Left cardiac atrium (tissue), 4 donors: Measurements from ENCODE around the gene FAM163B. TPM values are rescaled to one million over a fixed set of nuclear protein-coding genes. Genes with fewer than 3 reads are reported as not detected.
"Not testable (repeated sequence)": the region's sequence is repeated elsewhere in the genome, so short reads cannot be mapped to it uniquely, and the experiment has no call there.

Source experiments
- ATAC-seq, 2 donors: fragments of 200-7000 bp; cut with Tn5 transposase; one replicate each; pipeline ENCODE4 v1.9.1; 2020; ENCODE audit warnings: mild to moderate bottlenecking in 2 of 2, moderate library complexity in 2 of 2
- DNase-seq: peaks from one replicate; pipeline ENCODE4 v3.0.0-alpha.2; 2020
- intact Hi-C, 2 donors: fragments of 100-400 bp; cut with DNase I; formaldehyde crosslinking; loops; one replicate each; pipeline versions ENCODE4 v1.14.1 to v1.15.1; 2022 to 2023
- total RNA-seq, 2 donors: library from RNA; stranded (reverse); fragmentation: NEBNext Ultra II Directional; extraction: Animal tissue kit (Norgen Biotek cat#: 25700); gene quantifications; one replicate each; pipeline ENCODE4 v1.2.1, GENCODE V29; 2021
- donor health status: DM: no; HTN: yes; CAD: no.
- donor health status: DM: no; HTN: yes; CAD: no; lungs with severe emphysema.
- donor health status: DM: yes; HTN: yes; CAD: no.
- donor health status: Dilated cardiomyopathy.

Gene FAM163B
- total RNA-seq, 2 donors from 2014 or later, result 0.37 TPM; not detected in 1

DNA sequence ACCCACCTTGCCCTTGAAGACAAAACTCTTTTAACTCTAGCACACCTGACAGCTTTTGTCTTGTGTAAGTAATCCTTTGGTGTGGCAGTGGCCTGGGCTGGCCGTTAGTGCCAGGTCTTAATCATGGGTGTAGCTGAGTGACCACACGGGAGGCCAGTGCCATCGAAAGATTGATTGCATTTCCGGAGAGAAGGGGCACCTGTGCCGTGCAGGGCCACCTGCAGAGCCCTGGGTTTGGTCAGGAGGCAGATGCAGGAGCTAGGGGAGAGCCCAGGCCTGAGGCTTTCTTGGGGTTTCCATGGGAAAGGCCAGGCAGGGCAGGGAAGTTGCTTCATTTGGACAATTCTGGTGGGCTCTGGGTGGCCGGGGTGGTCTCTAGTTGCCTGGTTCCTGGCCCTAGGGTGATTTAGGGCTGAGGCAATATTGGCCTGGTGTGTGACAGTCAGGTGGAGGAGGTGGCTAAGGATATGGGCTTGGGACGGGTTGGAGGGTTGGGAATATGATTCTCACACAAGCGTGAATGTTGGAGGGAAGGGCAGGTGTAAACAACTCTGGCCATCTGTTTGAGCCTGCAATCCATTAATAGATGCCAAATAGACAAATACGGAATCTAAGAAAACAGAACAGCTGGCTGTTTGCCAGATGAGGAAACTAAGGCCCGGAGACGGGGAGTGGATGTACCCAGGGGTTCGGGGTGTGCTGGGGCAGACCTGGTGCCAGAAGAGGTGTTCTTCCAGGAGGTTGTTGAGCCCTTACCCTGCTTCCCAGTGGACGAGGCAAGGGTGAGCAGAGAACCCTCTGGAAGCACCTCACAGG, 31.6 kb upstream of the FAM163B start:
- intact Hi-C loops, result no loop called here
- peak; percentile 5 for DNase-seq

DNA sequence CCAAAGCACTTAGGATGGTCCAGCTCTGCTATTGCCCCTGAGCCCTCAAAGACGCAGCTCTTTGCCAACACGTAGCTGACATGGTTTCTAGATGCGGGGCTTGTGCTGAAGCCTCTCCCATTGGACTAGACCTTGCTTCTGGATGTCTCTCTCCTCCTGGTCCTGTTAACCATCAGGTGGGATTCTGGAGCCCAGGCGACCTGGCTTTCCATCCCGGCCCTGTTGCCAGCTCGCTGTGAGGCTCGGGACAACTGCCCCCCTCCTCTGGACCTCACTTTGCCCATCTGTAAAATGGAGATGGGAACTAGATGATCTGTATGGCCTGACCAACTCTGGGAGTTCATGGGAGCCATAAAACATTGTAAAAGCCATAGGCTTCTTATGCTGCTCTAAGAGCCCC, 31.0 kb upstream of the FAM163B start:
- peak; percentile 4 for DNase-seq
- intact Hi-C loops, result no loop called here
- no peak for ATAC-seq

More for the DNA sequence above, 31.6 kb upstream of the FAM163B start:
- ATAC-seq, result no peak

DNA sequence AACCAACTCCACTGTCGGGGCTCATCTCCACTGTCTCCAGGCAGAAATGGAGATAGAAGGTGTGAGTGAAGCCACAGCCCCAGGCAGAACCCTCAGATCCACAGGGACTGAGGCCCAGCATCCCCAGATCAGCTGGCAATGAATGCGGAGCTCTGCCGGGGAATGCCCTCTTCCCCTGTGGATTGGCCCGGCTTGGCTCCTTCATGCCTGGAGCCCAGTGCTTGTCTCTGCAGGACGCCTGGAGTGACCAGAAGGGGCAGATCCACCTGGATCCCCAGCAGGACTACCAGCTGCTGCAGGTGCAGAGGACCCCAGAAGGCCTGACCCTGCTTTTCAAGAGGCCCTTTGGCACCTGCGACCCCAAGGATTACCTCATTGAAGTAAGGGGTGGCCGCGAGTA, 30.4 kb upstream of the FAM163B start:
- no peak for ATAC-seq
- intact Hi-C loops, result no loop called here
- DNase-seq, result peak; percentile 9

DNA sequence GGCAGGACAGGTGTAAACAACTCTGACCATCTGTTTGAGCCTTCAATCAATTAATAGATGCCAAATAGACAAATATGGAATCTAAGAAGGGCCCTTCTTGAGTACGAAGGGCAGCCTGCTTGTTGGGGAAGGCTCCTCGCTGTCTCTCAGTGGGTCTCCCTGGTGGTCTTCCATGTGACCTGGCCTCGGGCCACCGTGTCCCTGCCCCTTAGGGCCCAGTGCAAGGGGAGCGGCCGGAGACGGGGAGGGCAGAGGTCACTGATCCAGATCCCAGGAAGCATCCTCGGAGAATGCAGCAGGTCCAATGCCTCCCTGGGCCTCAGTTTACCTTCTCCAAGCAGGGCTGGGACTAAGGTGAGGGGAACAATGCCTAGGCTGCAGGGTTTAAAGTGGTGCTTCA, 29.5 kb upstream of the FAM163B start:
- DNase-seq (peak; percentile 6), ATAC-seq (no peak)
- intact Hi-C loops, result no loop called here

DNA sequence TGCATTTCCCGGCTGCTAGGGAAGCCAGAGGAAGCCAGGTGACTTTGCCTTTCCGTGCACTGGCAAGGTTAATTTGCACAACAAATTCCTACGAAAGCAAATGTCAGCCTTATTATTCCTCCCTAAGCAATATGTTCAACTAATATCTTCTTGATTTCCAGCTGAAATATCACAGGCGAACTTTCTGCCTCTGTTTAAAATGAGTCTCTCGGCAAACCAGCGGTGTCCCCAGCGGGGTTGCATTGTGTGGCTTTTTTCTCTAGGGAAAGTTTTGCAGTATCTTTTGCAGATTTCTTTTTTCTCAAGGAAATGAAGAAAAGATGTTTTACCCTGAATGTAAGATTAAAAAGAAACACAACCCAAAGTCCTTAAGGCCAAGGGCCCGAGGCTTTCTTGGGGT, 28.9 kb upstream of the FAM163B start:
- intact Hi-C loops, result no loop called here
- DNase-seq, result no peak
- ATAC-seq, result no peak

DNA sequence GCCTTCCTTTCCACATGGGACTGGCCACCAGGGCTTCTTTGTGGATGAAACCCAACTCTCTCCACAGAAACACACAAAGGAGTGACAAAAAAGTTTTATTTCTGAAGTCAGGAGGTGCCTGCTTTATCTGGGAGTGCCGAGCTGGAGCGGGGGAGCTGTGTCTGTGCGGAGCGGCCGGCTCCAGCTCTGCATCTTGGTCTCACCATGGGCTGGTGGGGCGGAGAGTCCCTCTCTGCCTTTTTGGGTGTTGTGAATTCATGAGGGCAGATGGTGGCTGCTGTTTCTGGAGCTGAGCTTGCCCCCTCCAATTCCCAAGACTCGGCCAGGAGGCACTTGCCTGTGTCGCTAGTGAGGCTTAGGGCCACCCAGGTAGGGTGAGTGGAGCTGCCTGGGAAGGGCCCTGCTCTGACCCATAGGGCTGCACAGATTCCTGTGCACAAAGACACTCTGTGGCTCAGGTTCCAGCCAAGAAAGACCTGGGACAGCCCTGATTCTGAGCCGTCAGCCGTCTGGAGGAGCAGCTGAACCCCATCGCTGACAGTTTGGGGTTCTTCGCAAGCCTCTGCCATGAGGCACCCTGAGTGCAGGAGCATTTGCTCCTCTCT, 28.4 kb upstream of the FAM163B start:
- intact Hi-C loops, result no loop called here
- ATAC-seq, result no peak
- DNase-seq, result peak; percentile 9

DNA sequence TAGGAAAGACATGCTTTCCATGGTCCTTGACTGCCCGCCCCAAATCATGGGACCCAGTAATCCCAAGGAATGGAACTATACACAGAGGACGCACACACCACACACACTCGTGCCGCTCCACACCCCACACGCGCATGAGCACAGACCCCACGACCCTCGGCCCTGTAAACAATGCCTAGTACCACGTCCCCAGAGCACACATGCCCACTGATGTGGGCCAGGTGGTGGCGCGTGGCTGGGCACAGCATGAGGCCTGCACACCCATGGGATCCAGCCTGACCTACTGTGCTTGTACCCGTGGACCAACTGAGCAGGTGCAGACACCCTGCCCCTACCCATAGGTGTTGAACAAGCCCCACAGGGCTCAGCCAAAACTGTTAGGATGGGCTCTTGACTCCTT, 27.7 kb upstream of the FAM163B start:
- no peak for ATAC-seq
- intact Hi-C loops, result no loop called here
- DNase-seq, result no peak

DNA sequence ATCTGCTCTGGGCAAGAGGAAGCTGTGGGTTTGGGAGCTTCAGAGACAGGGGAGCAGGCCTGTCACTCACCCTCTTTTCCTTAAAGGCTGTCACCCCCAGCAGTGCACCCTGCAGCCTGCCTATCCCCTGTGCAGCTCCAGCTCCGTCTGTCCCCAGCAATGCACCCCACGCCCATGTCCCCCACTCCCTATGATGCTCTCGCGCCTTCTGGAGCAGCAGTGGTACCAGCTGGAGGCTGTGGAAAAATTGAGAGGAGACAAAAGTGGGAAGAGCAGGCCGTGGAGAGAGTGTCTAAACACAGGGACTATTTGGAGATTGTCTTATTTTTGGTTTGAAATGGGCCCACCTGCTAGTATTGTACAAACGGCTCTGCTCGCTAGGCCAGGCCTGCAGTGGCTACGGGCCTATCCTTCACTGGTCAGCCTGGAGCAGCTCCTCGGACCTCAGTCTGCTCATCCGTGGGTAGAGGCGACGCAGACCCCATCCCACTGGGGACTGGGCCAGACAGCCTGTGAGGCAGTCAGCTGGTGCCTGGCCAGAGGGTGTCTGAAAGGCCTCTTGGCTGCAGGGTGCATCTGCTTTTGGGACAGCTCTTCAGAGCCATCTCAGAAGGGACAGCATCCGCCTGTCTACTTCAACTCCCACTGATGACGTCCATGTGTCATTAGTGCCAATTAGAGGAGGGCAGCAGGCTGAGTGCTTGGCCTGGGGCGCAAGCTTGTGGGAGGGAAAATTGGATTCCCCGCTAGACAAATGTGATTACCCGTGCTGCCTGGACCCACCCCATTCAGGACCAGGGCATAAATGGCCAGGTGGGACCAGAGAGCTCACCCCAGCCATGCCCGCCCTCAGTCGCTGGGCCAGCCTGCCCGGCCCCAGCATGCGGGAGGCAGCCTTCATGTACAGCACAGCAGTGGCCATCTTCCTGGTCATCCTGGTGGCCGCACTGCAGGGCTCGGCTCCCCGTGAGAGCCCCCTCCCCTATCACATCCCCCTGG, 26.6 kb upstream of the FAM163B start, which contains the start of gene DBH:
DBH (plus strand) TSS at position 831 of the 999 bp plus-strand sequence; CDS start at position 840, 9 bp downstream.
- intact Hi-C loops, result no loop called here
- DNase-seq, result no peak
- no peak for ATAC-seq

DNA sequence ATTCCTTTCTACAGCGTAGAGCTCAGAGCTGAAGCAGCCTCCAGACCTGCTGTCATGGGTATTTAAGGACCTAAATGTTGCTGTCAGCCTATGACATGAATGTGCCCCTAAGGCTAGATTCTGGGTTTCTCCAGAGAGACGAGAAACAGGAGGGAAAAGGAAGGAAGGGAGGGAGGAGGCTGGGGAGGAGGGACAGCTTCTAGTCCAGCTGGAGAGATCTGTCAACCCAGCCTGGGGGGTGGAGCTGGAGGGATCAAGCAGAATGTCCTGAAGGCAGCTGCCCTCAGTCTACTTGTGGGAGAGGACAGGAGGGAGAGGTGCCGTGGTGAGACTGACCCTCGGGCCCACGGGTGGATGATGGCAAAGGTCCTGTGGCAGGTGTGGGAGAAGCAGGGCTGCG, 25.9 kb upstream of the FAM163B start:
- no peak for ATAC-seq
- intact Hi-C loops, result no loop called here
- DNase-seq, result no peak

DNA sequence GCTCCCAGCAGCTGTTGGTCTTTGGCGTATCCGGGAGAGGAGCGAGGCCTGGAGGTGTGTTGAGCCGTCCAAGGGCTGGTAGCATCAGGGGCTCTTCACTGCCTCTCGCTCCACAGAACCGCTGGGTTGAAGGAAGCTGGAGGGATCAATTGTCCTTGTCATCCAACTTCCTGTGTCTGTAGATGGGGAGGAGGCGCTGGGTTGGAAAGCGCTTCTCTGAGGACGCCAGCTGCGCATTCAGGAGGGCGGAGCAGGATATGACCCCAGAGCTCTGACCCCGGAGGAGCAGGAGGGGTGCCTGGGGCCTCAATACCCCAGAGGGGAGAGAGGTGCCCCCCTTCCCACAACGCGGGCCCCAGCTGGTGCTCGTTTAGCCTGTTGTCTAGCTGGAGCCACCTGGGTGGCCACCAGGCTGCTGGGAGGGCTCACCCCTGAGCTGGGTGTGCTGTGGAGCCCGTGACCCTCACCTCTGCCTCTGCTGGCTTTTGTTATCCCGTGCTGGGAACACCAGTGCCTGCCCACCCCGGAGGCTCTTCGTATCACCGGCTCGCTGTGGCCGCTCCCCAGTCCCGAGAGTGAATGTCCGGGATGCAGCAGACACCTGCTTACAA, 25.0 kb upstream of the FAM163B start:
- intact Hi-C loops, result no loop called here
- DNase-seq (no peak), ATAC-seq (peak; percentile 15 to 20)

DNA sequence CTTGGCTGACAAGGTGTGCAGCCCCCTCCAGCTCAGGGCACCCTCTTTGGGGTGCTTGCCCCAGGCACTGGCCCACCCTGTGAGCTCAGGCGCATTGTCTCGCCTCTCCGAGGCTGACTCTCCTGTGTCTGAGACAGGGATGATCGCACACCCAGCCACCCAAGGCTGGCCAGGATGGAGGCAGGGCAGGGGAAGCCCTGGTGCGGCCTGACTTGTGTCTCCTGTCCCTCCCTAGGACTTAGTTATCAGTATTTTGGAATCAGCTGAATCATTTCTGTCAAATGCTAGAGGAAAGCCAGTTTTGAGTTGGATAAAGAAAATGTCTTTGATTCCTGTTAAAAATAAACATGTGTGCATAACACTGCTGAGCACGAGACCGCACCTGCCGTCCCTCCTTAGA, 24.5 kb upstream of the FAM163B start:
- ATAC-seq, result no peak
- DNase-seq, result no peak
- intact Hi-C loops, result no loop called here

DNA sequence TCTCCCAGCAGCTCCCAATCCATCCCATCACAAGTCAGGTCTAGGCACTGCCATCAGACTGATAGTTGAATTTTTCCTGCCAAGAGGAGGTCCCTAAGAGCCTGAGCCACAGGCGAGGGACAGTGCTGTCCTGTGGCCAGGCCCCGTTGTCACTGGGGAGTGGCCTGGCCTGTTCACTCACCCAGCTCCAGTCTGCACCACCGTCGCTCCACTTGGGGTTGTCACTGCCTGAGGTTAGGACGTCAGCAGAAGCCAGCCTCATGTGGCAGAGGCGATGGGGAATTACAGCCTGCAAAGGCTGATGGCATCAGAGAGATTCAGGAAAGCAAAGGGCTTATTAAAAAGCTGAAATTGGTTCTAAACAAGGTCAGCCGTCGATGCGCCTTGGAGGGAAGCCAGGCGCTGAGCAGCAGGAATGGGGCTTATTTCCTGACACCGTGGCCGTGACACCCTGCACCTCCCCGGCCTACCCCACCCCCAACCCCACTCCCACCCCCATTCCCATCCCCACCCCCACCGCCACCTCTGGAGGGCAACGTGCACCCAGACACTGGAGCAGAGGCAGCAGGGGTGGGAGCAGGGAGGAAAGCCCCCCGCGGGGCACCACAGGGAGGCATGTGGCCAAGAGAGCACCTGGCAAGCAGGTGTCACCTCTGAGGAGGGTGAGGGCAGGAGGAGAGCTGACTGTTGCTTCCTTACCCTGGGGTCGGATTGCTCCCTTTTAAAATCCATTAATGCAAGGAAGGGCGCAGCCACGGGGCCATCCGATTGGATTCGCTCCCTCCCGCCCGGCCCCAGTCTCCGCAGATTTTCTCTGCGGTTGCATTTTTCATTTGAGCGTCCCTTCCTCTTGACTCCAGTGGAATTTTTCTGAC, 23.9 kb upstream of the FAM163B start:
- no peak for DNase-seq
- intact Hi-C loops, result no loop called here
- no peak for ATAC-seq

DNA sequence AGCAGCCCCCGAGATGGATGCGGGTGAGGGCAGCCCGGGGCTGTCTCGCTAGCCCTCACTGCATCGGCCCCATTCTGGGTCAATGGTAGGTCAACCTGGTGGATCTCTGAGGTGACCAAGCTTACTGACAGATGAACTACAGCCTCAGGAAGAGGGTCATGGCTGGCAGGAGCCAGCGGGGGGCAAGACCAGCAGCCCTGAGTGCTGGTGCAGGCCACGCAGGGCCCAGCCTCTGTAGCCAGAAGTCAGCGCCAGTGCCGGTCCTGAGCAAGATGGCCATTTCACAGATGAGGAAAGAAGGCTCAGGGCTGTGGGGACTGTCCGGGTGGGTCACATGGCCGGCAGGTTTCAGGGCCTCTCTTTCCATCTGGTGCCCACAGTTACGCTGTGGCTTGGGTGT, 21.9 kb upstream of the FAM163B start:
- no peak for ATAC-seq
- intact Hi-C loops, result no loop called here
- no peak for DNase-seq

DNA sequence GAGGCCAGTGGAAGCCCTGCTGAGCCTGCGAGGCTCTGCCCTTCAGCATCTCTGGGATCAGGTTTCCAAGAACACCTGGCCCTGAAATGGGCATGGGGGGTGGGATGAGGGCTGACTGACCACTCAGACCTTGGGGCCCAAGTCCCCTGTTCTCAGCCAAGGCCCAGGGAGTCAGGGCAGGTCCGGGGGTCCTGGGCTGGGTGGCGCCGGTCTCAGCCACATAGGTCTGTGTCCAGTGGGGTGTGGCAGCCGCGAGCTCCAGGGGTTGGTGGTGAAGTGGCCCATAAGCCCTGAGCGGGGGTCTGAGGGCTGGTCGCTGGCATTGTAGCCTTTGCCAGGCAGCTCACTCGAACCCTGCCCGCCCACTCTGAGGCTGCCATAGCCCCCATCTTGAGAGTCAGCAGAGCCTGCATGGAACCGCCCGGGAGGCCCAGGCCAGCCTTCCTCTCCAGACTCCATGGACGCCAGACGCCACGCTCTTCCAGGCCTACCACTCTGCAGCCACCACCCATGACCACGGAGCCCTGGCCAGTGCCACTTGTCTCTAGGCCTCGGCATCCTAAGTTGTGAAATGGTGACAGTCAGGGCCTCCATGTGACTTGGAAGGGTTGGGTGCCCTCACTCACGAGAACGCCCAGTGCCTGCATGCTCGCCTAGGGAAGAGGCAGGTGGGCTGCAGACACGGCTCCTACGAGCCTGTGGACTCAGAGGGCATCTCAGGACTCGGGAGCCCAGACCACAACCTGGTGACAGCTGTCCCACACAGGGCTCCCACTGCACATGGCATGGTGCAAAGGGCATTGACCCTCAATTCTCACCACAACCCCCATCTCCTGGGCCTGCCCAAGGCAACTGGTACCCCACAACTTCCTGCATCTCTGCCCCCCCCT, 20.3 kb upstream of the FAM163B start:
- intact Hi-C loops, result no loop called here
- no peak for DNase-seq
- ATAC-seq, result no peak

DNA sequence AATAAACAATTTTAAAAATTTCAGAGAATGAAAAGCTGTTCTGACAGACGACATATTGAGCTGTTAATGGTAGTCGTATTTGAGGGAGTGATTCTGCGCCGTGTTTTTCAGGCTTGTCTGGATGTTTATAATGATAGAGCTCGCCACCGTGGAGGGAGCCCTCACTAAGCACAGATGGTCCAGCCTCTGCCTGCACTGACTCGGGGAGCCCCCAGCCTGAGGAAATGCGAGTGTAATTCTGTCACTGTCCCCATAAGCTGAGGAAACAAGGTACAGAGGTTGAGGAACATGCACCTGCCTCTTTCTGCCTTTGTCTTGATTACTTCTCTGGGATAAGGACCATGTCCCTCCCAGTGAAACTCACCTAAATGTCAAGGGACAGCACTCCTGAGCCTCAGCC, 19.6 kb upstream of the FAM163B start:
- ATAC-seq (no peak), DNase-seq (no peak)
- intact Hi-C loops, result no loop called here

DNA sequence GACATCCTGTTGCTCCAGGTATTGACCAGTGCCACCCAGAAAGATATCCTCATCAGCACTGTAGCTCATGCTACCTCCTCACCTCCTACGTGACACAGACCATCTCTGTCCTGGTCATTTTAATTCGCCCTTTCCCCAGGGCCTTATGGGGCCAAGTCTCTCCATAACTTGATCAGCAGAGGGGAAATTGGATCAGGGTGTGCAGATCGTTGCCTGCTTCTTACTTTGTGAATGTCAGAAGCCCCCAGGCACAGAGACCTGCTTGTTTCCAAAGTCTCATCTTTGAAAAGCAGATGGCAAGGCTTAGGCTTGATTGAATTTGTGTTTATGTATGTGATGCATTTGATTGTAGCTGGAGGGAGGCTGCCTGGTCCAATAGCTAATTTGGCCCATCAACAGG, 18.2 kb upstream of the FAM163B start:
- ATAC-seq (no peak), DNase-seq (no peak)
- intact Hi-C loops, result no loop called here

DNA sequence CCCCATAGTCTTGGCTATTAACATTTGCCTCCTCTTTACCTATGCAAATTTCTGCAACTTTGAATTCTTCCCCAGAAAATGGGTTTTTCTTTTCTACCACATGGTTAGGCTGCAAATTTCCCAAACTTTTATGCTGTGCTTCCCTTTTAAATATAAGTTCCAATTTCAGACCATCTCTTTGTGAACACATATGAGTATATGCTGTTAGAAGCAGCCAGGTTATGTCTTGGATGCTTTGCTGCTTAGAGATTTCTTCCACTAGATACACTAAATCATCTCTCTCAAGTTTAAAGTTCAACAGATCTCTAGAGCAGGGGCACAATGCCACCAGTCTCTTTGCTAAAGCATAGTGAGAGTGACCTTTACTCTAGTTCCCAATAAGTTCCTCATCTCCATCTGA, 16.8 kb upstream of the FAM163B start:
- intact Hi-C loops, DNase-seq, ATAC-seq: not testable (repeated sequence)
